Naive B cell (primary cell): ENCODE measurements around the gene NPIPB6. TPM values are rescaled to one million over a fixed set of nuclear protein-coding genes. Genes with fewer than 3 reads are reported as not detected.
A peak's percentile ranks its signal among the peaks of the same experiment; 100 is the strongest.

Experiments
- ATAC-seq, 2 donors: fragments of 150-1000 bp; cut with Tn5 transposase; 2 replicates each; pipeline ENCODE4 v1.10.0; 2021; ENCODE audit warnings: low read depth in 2 of 2, mild to moderate bottlenecking in 2 of 2, moderate library complexity in 2 of 2
- DNase-seq: peaks from one replicate; pipeline ENCODE4 v3.0.0; 2022
- H3K27ac Mint-ChIP-seq, 6 donors: one replicate each; pipeline ENCODE4 v1.8.0; 2020 to 2022; ENCODE audit warnings: mild to moderate bottlenecking in 6 of 6, mixed read lengths in 6 of 6, moderate library complexity in 5 of 6, inconsistent platforms in 2 of 6
- H3K27me3 Mint-ChIP-seq, 3 donors: one replicate each; pipeline ENCODE4 v1.8.0; 2021 to 2022; ENCODE audit warnings: mixed read lengths in 3 of 3, mild to moderate bottlenecking in 1 of 3
- H3K36me3 Mint-ChIP-seq, 2 donors: one replicate each; pipeline ENCODE4 v1.8.0; 2020 to 2022; ENCODE audit warnings: mixed read lengths in 2 of 2, inconsistent platforms in 1 of 2, mild to moderate bottlenecking in 1 of 2
- H3K4me1 Mint-ChIP-seq, 3 donors: one replicate each; pipeline ENCODE4 v1.8.0; 2020 to 2022; ENCODE audit warnings: mixed read lengths in 3 of 3, inconsistent platforms in 1 of 3, mild to moderate bottlenecking in 1 of 3, moderate library complexity in 1 of 3
- H3K4me3 Mint-ChIP-seq, 8 donors: one replicate each; pipeline ENCODE4 v1.8.0; 2020 to 2022; ENCODE audit warnings: mild to moderate bottlenecking in 8 of 8, mixed read lengths in 8 of 8, moderate library complexity in 8 of 8, inconsistent platforms in 2 of 8
- H3K9me3 Mint-ChIP-seq, 7 donors: one replicate each; pipeline ENCODE4 v1.8.0; 2020 to 2022; ENCODE audit warnings: mixed read lengths in 7 of 7, mild to moderate bottlenecking in 5 of 7, inconsistent platforms in 2 of 7, moderate library complexity in 1 of 7
- polyA plus RNA-seq, 6 donors: library from polyadenylated mRNA; unstranded; fragments of 300-500 nt; fragmentation: Illumina TruSeq; gene quantifications; one replicate each; pipeline ENCODE4 v1.2.3, GENCODE V29; 2021; ENCODE audit warnings: low read depth in 6 of 6

NPIPB6 gene
- polyA plus RNA-seq, 6 donors from 2014 or later = 0.17 to 0.48 (median 0.34) TPM; not detected in 3

DNA sequence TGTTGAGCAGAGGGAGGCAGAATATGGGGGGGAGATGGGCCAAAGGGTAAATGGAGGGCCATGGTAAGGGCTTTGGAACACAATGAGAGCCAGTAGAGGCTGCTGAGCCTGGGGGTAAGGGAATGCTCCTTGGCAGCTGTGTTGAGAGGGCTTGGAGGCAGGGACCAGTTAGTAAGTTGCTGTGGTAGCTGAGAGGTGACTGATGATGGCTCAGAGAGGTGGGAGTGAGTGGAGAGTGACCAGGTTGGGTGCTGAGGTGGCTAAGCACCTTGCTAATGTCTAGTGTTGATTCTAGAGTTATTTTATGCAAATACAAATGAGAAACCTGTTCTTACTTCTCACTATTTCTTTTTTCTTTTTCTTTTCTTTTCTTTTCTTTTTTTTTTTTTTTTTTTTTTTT lies 60.2 kb downstream of the NPIPB6 start:
- H3K4me1 Mint-ChIP-seq = no peaks in the 10 kb centered on the region
- H3K9me3 Mint-ChIP-seq = no peaks in the 10 kb centered on the region
- no peak overlapping the region for H3K4me3 Mint-ChIP-seq
- peaks cover 0 to 5% (median 0%) of the 10 kb centered on the region in 3 donors for H3K27me3 Mint-ChIP-seq
- ATAC-seq = no peak
- peak overlapping the region in 1 of 6 donors; percentile 5 for H3K27ac Mint-ChIP-seq
- DNase-seq = no peak
- no peaks in the 10 kb centered on the region for H3K36me3 Mint-ChIP-seq

DNA sequence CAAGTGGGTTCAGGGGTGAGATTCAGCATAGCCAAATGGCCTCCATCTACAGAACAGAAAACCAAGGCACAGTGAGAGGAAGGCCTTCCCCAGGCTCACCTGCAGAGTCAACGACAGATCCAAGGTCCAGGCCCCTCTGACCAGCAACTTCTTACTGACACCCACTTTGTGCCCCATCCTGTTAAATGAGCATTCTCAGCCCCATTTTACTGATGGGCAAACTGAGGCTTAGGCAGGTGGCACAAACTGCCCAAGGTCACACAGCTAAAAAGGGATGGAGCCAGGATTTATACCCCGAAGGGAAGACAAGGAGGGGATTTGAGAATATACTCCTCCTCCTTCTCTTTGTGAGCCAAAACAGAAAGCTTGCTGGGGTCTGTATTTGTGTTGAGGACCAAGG lies 61.7 kb downstream of the NPIPB6 start:
- DNase-seq (no peak), ATAC-seq (no peak)
- peaks cover 0 to 1% (median 0%) of the 10 kb centered on the region in 3 donors for H3K4me1 Mint-ChIP-seq
- H3K4me3 Mint-ChIP-seq = no peak overlapping the region
- H3K27ac Mint-ChIP-seq = no peak overlapping the region
- H3K36me3 Mint-ChIP-seq = no peaks in the 10 kb centered on the region
- H3K27me3 Mint-ChIP-seq = peaks cover 0 to 5% (median 0%) of the 10 kb centered on the region in 3 donors
- no peaks in the 10 kb centered on the region for H3K9me3 Mint-ChIP-seq

DNA sequence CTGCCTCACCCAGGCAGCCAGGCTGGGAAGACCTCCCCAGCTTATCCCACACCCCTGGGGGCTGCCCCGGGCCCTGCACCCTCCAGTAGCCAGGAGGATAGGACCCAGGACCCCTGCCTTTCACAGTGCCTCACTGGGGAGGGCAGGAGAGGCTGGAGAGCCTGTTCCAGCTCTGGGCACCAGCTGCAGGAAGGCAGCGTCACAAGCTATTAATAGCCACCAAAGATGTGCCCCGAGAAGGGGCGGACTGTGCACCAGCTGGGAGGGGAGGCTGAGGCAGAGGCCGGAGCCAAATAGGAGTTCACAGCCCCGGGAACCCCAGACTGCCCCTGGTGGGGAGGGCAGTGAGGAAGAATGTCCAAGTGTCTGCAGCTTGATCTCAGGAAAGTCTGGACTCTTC lies 62.2 kb downstream of the NPIPB6 start:
- DNase-seq = no peak
- Mint-ChIP-seq H3K4me3 (no peak overlapping the region), H3K4me1 (peaks cover 0 to 2% (median 0%) of the 10 kb centered on the region in 3 donors), H3K27ac (no peak overlapping the region), H3K27me3 (peaks cover 0 to 5% (median 0%) of the 10 kb centered on the region in 3 donors), H3K36me3 (no peaks in the 10 kb centered on the region), H3K9me3 (no peaks in the 10 kb centered on the region)
- no peak for ATAC-seq

DNA sequence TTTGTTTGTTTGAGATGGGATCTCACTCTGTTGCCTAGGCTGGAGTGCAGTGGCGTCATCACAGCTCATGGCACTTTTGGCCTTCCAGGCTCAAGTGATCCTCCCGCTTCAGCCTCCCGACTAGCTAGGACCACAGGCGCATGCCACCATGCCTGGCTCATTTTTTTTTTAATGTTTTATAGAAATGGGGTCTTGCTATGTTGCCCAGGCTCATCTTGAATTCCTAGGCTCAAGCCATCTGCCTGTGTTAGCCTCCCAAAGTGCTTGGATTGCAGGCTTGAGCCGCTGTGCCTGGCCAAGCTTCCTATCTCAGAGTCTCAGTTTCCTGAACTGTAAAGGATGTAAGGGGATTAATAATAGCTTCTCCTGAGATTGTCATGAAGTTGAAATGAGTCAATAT lies 63.0 kb downstream of the NPIPB6 start:
- peaks cover 2 to 7% (median 3%) of the 10 kb centered on the region in 3 donors for H3K27me3 Mint-ChIP-seq
- H3K27ac Mint-ChIP-seq = no peak overlapping the region
- H3K36me3 Mint-ChIP-seq = no peaks in the 10 kb centered on the region
- no peak for DNase-seq
- peak overlapping the region in 1 of 8 donors; percentile 19 for H3K4me3 Mint-ChIP-seq
- H3K9me3 Mint-ChIP-seq = no peaks in the 10 kb centered on the region
- ATAC-seq = no peak
- peaks cover 0 to 2% (median 0%) of the 10 kb centered on the region in 3 donors for H3K4me1 Mint-ChIP-seq

DNA sequence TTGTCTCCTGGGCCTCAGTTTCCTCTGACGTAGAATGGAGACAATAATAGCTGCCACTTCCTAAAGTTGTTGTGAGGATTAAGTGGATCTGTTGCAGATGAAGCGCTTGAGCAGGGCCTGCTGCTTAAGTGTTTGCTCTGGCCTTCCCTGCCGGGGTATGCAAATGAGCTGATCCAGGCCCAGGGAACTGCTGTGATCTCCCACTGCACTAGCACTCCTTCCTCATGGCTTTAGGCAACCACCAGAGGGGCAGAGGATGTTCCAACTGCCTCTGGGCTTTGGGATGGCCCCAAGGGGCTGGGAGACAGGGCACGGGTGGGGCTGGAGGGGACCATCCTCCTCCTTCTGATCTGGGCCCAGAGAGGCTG lies 64.8 kb downstream of the NPIPB6 start:
- Mint-ChIP-seq H3K27ac (no peak overlapping the region), H3K9me3 (no peaks in the 10 kb centered on the region), H3K4me1 (peaks cover 0 to 6% (median 0%) of the 10 kb centered on the region in 3 donors)

DNA sequence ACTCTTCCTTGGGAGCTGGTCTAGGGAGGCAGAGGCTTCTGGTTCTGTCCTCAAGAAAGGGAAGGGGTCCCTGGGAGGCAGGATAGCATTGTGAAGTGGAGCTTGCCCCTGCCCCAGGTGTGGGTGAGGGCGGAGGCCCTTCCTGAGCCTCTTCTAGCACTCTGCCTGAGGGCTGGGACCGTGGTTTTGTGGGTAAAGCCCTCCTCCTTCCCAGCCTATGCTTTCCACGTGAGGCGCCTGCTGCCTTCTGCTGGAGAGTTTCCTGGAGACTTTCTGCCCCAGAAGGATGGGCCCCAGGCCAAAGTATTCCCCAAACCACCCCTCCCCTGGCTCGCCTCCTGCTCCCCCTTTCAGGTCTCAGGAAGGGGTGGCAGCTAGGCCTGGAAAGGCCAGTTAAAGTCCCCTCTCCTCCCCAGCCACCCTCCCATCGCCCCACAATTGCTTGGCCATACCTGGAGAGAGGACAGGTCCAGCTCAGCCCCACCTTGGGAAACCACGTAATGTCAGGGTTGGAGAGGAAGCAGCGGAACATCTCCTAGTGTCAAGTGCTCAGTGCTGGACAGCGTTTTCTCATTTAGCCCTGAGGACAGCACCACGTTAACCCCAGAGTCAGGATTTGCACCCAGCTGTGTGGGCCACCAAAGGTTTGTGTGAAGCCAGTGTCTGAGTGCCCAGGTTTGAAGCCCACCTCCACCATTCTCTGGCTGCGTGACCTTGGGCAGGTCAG lies 65.4 kb downstream of the NPIPB6 start:
- Mint-ChIP-seq H3K4me3 (peak overlapping the region in 1 of 8 donors; percentile 35), H3K36me3 (no peaks in the 10 kb centered on the region), H3K4me1 (peaks cover 0 to 6% (median 0%) of the 10 kb centered on the region in 3 donors), H3K27ac (no peak overlapping the region), H3K27me3 (peaks cover 4 to 20% (median 13%) of the 10 kb centered on the region in 3 donors), H3K9me3 (no peaks in the 10 kb centered on the region)
- no peak for ATAC-seq
- no peak for DNase-seq

More for the DNA sequence above, 64.8 kb downstream of the NPIPB6 start:
- ATAC-seq (no peak), DNase-seq (no peak)
- Mint-ChIP-seq H3K27me3 (peaks cover 4 to 20% (median 13%) of the 10 kb centered on the region in 3 donors), H3K4me3 (no peak overlapping the region), H3K36me3 (no peaks in the 10 kb centered on the region)

DNA sequence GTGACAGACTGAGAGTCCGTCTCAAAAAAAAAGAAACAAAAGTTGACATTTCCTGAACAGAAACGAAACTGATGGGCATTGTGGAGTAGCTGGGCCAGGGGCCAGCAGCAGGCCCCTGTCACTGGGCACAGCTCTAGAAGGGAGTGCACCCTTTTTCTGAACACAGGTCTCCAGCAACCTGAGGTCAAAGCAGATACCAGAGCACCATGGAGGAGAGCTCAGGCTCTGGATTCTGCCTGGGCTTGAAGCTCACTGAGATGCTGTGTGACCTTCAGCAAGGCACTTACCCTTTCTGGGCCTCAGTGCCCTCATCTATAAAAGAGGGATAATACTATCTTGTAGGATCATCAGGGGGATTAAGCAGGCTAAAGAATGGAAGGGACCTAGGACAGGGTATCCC lies 66.0 kb downstream of the NPIPB6 start:
- Mint-ChIP-seq H3K9me3 (no peaks in the 10 kb centered on the region), H3K4me1 (peaks cover 0 to 9% (median 0%) of the 10 kb centered on the region in 3 donors), H3K27ac (no peak overlapping the region), H3K4me3 (peak overlapping the region in 2 of 8 donors; percentile 21 to 35), H3K36me3 (no peaks in the 10 kb centered on the region), H3K27me3 (peaks cover 4 to 20% (median 13%) of the 10 kb centered on the region in 3 donors)
- DNase-seq (no peak), ATAC-seq (no peak)

DNA sequence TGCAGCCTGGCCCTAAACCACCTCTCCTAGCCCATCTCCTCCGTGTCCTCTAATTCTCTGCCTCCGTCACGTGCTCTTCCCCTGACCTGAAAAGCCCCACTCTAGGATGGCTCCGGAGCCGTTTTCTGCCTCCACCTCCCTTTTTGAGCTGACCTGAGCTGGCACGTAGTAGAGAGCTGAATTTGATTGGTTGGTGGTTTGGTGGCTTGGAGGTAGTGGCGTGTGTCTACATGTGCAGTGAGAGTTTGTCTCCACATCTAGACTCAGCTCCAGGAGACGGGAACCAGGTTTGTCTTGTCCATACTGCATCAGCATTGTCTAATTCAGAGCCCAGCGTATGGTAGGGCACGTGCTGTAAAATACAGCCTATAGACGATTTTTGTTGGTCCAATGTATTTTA lies 68.0 kb downstream of the NPIPB6 start:
- DNase-seq (no peak), ATAC-seq (no peak)
- Mint-ChIP-seq H3K9me3 (no peaks in the 10 kb centered on the region), H3K27me3 (peaks cover 4 to 20% (median 13%) of the 10 kb centered on the region in 3 donors), H3K27ac (no peak overlapping the region), H3K4me1 (peaks cover 7 to 20% (median 14%) of the 10 kb centered on the region in 3 donors), H3K36me3 (no peaks in the 10 kb centered on the region), H3K4me3 (peak overlapping the region in 2 of 8 donors; percentile 49 to 62)

DNA sequence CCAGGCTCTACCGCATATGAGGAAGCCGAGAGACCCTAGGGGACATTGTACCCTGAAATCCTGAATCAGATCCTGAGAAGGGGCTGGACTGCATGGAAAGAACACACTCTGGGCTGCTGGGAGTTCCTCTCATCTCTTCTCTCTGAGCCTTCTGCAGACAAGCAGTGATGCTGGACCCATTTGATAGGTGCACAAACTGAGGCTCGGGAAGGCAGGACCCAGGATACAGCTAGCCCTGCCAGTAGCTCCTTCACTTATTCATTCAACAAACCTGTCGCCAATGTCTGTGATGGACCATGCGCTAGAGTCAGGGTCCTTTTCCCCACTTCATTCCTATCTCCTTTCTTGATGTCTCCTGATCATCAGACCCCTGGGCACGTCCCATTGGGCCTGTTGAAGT lies 69.1 kb downstream of the NPIPB6 start:
- no peak for ATAC-seq
- no peak for DNase-seq
- H3K4me3 Mint-ChIP-seq = peak overlapping the region; percentile 40 to 81 (median 70)
- no peaks in the 10 kb centered on the region for H3K36me3 Mint-ChIP-seq
- peaks cover 4 to 16% (median 13%) of the 10 kb centered on the region in 3 donors for H3K27me3 Mint-ChIP-seq
- H3K27ac Mint-ChIP-seq = peak overlapping the region in 1 of 6 donors; percentile 62
- no peaks in the 10 kb centered on the region for H3K9me3 Mint-ChIP-seq
- peaks cover 9 to 20% (median 16%) of the 10 kb centered on the region in 3 donors for H3K4me1 Mint-ChIP-seq

DNA sequence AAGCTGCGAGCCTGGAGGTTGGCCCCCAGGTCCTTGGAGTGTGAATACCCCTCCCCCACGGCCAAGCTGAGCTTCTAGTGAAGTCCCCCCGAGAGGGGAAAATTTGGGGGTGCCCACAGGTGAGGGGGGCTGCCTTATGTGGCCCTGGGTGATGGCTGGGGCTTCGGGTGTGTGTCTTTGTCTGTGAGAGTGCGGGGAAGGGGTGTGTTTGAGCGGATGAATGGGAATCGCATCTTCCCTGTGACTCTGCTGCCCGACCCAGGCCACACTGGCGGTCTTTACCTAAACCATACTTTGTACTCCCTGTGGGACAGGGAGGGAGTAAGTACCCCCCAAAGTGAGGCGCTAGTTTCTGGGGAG lies 69.7 kb downstream of the NPIPB6 start:
- no peaks in the 10 kb centered on the region for H3K9me3 Mint-ChIP-seq
- no peak overlapping the region for H3K27ac Mint-ChIP-seq
- H3K4me1 Mint-ChIP-seq = peaks cover 12 to 23% (median 16%) of the 10 kb centered on the region in 3 donors
- DNase-seq (no peak), ATAC-seq (no peak)
- H3K27me3 Mint-ChIP-seq = peaks cover 4 to 16% (median 13%) of the 10 kb centered on the region in 3 donors
- no peaks in the 10 kb centered on the region for H3K36me3 Mint-ChIP-seq
- H3K4me3 Mint-ChIP-seq = peak overlapping the region; percentile 47 to 87 (median 72)

DNA sequence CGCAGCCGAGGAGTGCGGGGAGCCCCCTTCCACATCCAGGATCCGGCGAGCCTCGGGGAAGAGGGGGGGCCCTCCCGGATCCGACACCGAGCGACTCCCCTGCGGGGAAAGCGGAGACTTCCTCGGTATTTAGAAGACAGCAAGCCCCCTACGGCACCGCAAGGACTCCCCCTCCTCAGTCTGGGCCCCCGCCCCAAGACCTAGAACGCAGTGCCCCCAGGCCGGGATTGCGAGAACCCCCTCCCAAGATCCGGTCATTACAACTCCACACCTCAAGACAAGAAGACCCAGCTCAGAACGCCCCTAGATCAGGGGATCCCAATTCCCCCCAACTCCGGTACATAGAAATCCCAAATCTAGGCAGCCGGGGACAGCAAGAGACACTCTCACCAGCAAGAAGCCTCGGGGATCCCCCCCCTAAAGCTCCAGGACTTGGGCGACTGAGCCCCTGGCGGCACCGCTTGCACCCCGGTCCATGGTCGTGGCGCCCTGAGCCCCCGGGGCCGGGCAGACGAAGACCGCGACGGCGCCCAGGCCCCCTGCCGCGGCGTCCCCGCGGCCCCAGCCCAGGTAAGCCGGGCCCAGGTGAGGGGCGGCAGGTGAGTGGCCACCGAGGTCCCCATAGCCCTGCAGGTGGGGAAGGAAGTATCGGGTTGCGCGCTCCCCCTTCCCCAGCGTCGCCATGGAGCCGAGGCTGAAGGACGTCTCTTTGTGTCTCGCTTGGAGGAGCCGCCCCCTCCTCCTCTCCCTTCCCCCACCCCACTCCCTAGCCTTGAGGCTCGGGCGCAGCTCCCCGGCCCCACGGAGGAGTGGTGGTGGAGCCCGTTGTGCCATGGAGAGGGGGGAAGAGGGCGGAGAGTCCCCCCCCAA lies 70.3 kb downstream of the NPIPB6 start:
- Mint-ChIP-seq H3K27me3 (peaks cover 4 to 16% (median 13%) of the 10 kb centered on the region in 3 donors), H3K27ac (peak overlapping the region in 4 of 6 donors; percentile 41 to 90 (median 63)), H3K4me3 (peak overlapping the region; percentile 79 to 92 (median 86)), H3K4me1 (peaks cover 12 to 23% (median 16%) of the 10 kb centered on the region in 3 donors), H3K36me3 (no peaks in the 10 kb centered on the region), H3K9me3 (no peaks in the 10 kb centered on the region)
- peak; percentile 15 for DNase-seq
- peak; percentile 1 to 2 for ATAC-seq
